CD8-positive, alpha-beta memory T cell (primary cell): ENCODE measurements around the gene CHCHD2. TPM values are rescaled to one million over a fixed set of nuclear protein-coding genes. Genes with fewer than 3 reads are reported as not detected.

ENCODE experiments used
- CTCF ChIA-PET: fragments of 350-600 bp; sonication (Branson Sonifier 250); formaldehyde crosslinking; loops from one replicate; lab custom pipeline; 2021; ENCODE audit warnings: antibody characterized with exemption; lab: Charles Lee
- POLR2A ChIA-PET: fragments of 350-600 bp; sonication (Branson Sonifier 250); formaldehyde crosslinking; loops from one replicate; lab custom pipeline; 2021; ENCODE audit warnings: antibody characterized with exemption; lab: Charles Lee
- DNase-seq, 5 donors: peaks; one replicate each; pipeline versions ENCODE4 v3.0.0 to v3.0.0-alpha.2; 2020 to 2022; ENCODE audit warnings: mixed read lengths in 1 of 5
- H3K27ac ChIP-seq: one replicate; pipeline ENCODE4 v1.7.0; 2013; ENCODE audit warnings: low read depth, mild to moderate bottlenecking, low read length, moderate library complexity
- H3K27me3 ChIP-seq: 2 replicates; pipeline ENCODE4 v1.7.0; 2013; ENCODE audit warnings: low read length, mild to moderate bottlenecking; ENCODE audit not compliant: insufficient read depth, poor library complexity, severe bottlenecking
- H3K36me3 ChIP-seq: 2 replicates; pipeline ENCODE4 v1.7.0; 2013; ENCODE audit warnings: mild to moderate bottlenecking, low read length, moderate library complexity; ENCODE audit not compliant: insufficient read depth
- H3K4me1 ChIP-seq: 2 replicates; pipeline ENCODE4 v1.7.0; 2013; ENCODE audit warnings: mild to moderate bottlenecking, low read length, moderate library complexity; ENCODE audit not compliant: insufficient read depth
- H3K4me3 ChIP-seq: 2 replicates; pipeline ENCODE4 v1.7.0; 2013; ENCODE audit warnings: mild to moderate bottlenecking, low read length
- H3K9me3 ChIP-seq: 2 replicates; pipeline ENCODE4 v1.7.0; 2013; ENCODE audit warnings: mild to moderate bottlenecking, low read length
- H3K27ac Mint-ChIP-seq, 8 donors: one replicate each; pipeline ENCODE4 v1.8.0; 2020 to 2021; ENCODE audit warnings: mixed read lengths in 8 of 8, mild to moderate bottlenecking in 6 of 8, inconsistent platforms in 3 of 8, moderate library complexity in 3 of 8
- H3K27me3 Mint-ChIP-seq, 2 donors: one replicate each; pipeline ENCODE4 v1.8.0; 2020 to 2021; ENCODE audit warnings: mixed read lengths in 2 of 2, mild to moderate bottlenecking in 1 of 2, moderate library complexity in 1 of 2
- H3K36me3 Mint-ChIP-seq, 3 donors: one replicate each; pipeline ENCODE4 v1.8.0; 2020 to 2021; ENCODE audit warnings: mixed read lengths in 3 of 3, inconsistent platforms in 1 of 3, mild to moderate bottlenecking in 1 of 3
- H3K4me1 Mint-ChIP-seq, 3 donors: one replicate each; pipeline ENCODE4 v1.8.0; 2020 to 2021; ENCODE audit warnings: mixed read lengths in 3 of 3, inconsistent platforms in 1 of 3, mild to moderate bottlenecking in 1 of 3
- H3K4me3 Mint-ChIP-seq, 7 donors: one replicate each; pipeline ENCODE4 v1.8.0; 2020 to 2021; ENCODE audit warnings: mixed read lengths in 7 of 7, mild to moderate bottlenecking in 6 of 7, moderate library complexity in 4 of 7, inconsistent platforms in 2 of 7
- H3K9me3 Mint-ChIP-seq, 5 donors: one replicate each; pipeline ENCODE4 v1.8.0; 2020 to 2022; ENCODE audit warnings: mixed read lengths in 5 of 5, mild to moderate bottlenecking in 3 of 5, moderate library complexity in 2 of 5, inconsistent platforms in 1 of 5
- polyA plus RNA-seq: library from polyadenylated mRNA; unstranded; fragments of 300-500 nt; fragmentation: Illumina TruSeq; gene quantifications from one replicate; pipeline ENCODE4 v1.2.3, GENCODE V29; 2021
- total RNA-seq, 2 experiments: library from RNA; stranded (reverse); gene quantifications; one replicate each; pipeline ENCODE4 v1.2.3, GENCODE V29; 2021

Gene CHCHD2
- total and polyA plus RNA-seq, 3 experiments from 2014 or later = 522 to 610 (median 599) TPM

GRCh38 chr7:56063500-56063881 lies 42.8 kb downstream of the CHCHD2 start:
- ChIA-PET CTCF (interaction anchor here (0.7 to 4.6 kb wide), 2 partner anchors 13 to 422 kb away, joined by 3 to 23 read pairs; partner anchors contain the start of genes CCT6A and PSPH), POLR2A (interaction anchor here (1.3 kb wide), 1 partner anchor 98 kb away, joined by 3 read pairs; no protein-coding TSS in a partner anchor)
- Histone ChIP-seq H3K4me3 (peak overlapping the region; percentile 77), H3K27me3 (no peaks in the 10 kb centered on the region), H3K9me3 (no peaks in the 10 kb centered on the region), H3K27ac (peak overlapping the region; percentile 85), H3K4me1 (peaks cover 15% of the 10 kb centered on the region), H3K36me3 (peaks cover 17% of the 10 kb centered on the region)
- Mint-ChIP-seq H3K9me3 (no peaks in the 10 kb centered on the region), H3K27me3 (no peaks in the 10 kb centered on the region), H3K27ac (peak overlapping the region; percentile 87 to 99 (median 95)), H3K36me3 (peaks cover 0 to 67% (median 5%) of the 10 kb centered on the region in 3 donors), H3K4me1 (peaks cover 23 to 37% (median 26%) of the 10 kb centered on the region in 3 donors), H3K4me3 (peak overlapping the region; percentile 89 to 98 (median 92))
- DNase-seq = no peak

DNA sequence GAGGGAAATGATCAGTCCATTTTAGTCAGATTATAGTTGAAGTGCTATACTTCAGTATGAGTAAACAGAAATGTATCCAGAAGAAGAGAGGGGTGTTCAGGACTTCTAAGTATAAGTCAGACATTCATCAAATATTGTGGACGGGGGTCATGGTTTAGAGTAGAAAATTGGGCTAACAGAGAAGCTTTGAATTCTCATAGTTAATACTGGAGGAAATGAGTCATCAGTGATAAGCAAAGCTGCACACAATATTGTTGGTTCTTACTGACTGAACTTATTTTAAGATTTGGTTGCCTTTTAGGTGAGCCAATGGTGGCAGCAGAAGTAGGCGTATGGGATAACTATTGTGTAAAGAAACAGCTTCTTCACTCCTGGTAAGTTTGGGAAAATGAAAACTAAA lies 43.9 kb downstream of the CHCHD2 start:
- H3K36me3 ChIP-seq = peaks cover 26% of the 10 kb centered on the region
- no peaks in the 10 kb centered on the region for H3K9me3 ChIP-seq
- H3K4me3 ChIP-seq = no peak overlapping the region
- DNase-seq = no peak
- ChIA-PET CTCF (interaction anchor here (0.7 to 4.6 kb wide), 3 partner anchors 11 to 12 kb away, joined by 3 to 23 read pairs (median 4); partner anchors contain the start of genes CCT6A and PSPH), POLR2A (no interaction called here)
- peaks cover 23 to 34% (median 26%) of the 10 kb centered on the region in 3 donors for H3K4me1 Mint-ChIP-seq
- peak overlapping the region in 4 of 7 donors; percentile 6 to 72 (median 48) for H3K4me3 Mint-ChIP-seq
- peaks cover 0 to 74% (median 10%) of the 10 kb centered on the region in 3 donors for H3K36me3 Mint-ChIP-seq
- peaks cover 15% of the 10 kb centered on the region for H3K4me1 ChIP-seq
- H3K9me3 Mint-ChIP-seq = no peaks in the 10 kb centered on the region
- H3K27me3 Mint-ChIP-seq = no peaks in the 10 kb centered on the region
- peak overlapping the region; percentile 1 to 95 (median 48) for H3K27ac Mint-ChIP-seq
- no peaks in the 10 kb centered on the region for H3K27me3 ChIP-seq
- H3K27ac ChIP-seq = no peak overlapping the region

DNA sequence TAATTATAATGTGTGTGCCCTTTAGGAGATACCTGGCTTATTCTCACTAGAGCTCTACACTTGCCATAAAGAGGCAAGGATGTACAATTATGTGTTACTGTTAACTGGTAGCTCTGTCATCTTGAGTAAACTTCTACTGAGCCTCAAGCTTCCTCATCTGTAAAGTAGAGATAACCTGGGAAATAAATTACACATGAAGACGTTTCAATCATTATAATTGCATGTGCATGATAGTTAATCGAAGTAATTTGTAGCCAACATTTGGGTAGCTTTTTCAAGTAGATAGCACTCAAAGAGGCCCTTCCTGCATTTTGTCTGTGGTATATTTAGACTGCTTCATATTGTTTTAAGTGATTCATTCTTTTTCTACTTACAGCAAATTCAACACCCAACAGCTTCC lies 52.3 kb downstream of the CHCHD2 start:
- peaks cover 27 to 54% (median 45%) of the 10 kb centered on the region in 3 donors for H3K4me1 Mint-ChIP-seq
- H3K9me3 Mint-ChIP-seq = no peaks in the 10 kb centered on the region
- H3K27ac ChIP-seq = no peak overlapping the region
- H3K27ac Mint-ChIP-seq = peak overlapping the region in 4 of 8 donors; percentile 10 to 92 (median 44)
- H3K27me3 Mint-ChIP-seq = no peaks in the 10 kb centered on the region
- no peak overlapping the region for H3K4me3 ChIP-seq
- no peaks in the 10 kb centered on the region for H3K27me3 ChIP-seq
- H3K36me3 Mint-ChIP-seq = peaks cover 0 to 69% (median 8%) of the 10 kb centered on the region in 3 donors
- peaks cover 36% of the 10 kb centered on the region for H3K4me1 ChIP-seq
- H3K4me3 Mint-ChIP-seq = peak overlapping the region in 4 of 7 donors; percentile 11 to 74 (median 18)
- POLR2A ChIA-PET = interaction anchor here (1.0 kb wide), 1 partner anchor 11 kb away, joined by 10 read pairs; no protein-coding TSS in a partner anchor
- peaks cover 47% of the 10 kb centered on the region for H3K36me3 ChIP-seq
- DNase-seq = no peak
- no peaks in the 10 kb centered on the region for H3K9me3 ChIP-seq
- CTCF ChIA-PET = interaction anchor here (1.6 to 1.9 kb wide), 2 partner anchors 11 to 20 kb away, joined by 8 to 9 read pairs; no protein-coding TSS in a partner anchor

DNA sequence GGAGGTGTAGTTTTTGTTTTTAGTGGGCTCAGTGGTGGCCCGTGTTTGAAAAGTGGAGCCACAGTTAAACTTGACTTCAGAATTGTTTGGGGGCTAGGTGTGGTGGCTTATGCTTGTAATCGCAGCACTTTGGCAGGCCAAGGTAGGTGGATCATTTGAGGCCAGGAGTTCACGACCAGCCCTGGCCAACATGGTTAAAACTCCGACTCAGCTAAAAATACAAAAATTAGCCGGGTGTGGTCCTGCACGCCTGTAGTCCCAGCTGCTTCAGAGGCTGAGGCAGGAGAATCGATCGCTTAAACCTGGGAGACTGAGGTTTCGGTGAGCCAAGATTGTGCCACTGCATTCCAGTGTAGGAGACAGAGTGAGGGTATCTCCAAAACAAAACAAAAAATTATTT lies 52.9 kb downstream of the CHCHD2 start:
- no peaks in the 10 kb centered on the region for H3K27me3 Mint-ChIP-seq
- H3K9me3 Mint-ChIP-seq = no peaks in the 10 kb centered on the region
- peaks cover 28 to 54% (median 45%) of the 10 kb centered on the region in 3 donors for H3K4me1 Mint-ChIP-seq
- no peak for DNase-seq
- Histone ChIP-seq H3K4me3 (no peak overlapping the region), H3K27ac (no peak overlapping the region), H3K36me3 (peaks cover 45% of the 10 kb centered on the region), H3K4me1 (peaks cover 36% of the 10 kb centered on the region), H3K9me3 (no peaks in the 10 kb centered on the region), H3K27me3 (no peaks in the 10 kb centered on the region)
- peak overlapping the region in 6 of 7 donors; percentile 15 to 96 (median 76) for H3K4me3 Mint-ChIP-seq
- ChIA-PET CTCF (interaction anchor here (1.6 to 1.9 kb wide), 2 partner anchors 12 to 21 kb away, joined by 8 to 9 read pairs; no protein-coding TSS in a partner anchor), POLR2A (interaction anchor here (1.0 kb wide), 1 partner anchor 11 kb away, joined by 10 read pairs; no protein-coding TSS in a partner anchor)
- peaks cover 0 to 64% (median 5%) of the 10 kb centered on the region in 3 donors for H3K36me3 Mint-ChIP-seq
- peak overlapping the region in 5 of 8 donors; percentile 36 to 92 (median 72) for H3K27ac Mint-ChIP-seq

Other genes starting within 250 kb of the CHCHD2 start
- not detected for gene SEPTIN14, start 243.7 kb downstream of the CHCHD2 start, total RNA-seq
- gene SEPTIN14, start 243.7 kb downstream of the CHCHD2 start, polyA plus RNA-seq = not detected
- gene ZNF713, start 219.0 kb downstream of the CHCHD2 start, total RNA-seq = 1 to 10 TPM; 1.4 TPM
- 0.69 TPM for gene ZNF713, start 219.0 kb downstream of the CHCHD2 start, polyA plus RNA-seq
- 10 to 100 TPM; 34.3 to 35.5 TPM for gene MRPS17, start 154.6 kb downstream of the CHCHD2 start, total RNA-seq
- 19.0 TPM for gene MRPS17, start 154.6 kb downstream of the CHCHD2 start, polyA plus RNA-seq
- 10 to 100 TPM; 42.2 to 46.5 TPM for gene NIPSNAP2, start 141.9 kb downstream of the CHCHD2 start, total RNA-seq
- gene NIPSNAP2, start 141.9 kb downstream of the CHCHD2 start, polyA plus RNA-seq = 36.4 TPM
- 10 to 100 TPM; 26.7 TPM for gene PSPH, start 55.0 kb downstream of the CHCHD2 start, total RNA-seq
- 3.9 TPM for gene PSPH, start 55.0 kb downstream of the CHCHD2 start, polyA plus RNA-seq
- gene CCT6A, start 54.7 kb downstream of the CHCHD2 start, total RNA-seq = 100 to 1,000 TPM; 348 to 361 TPM
- 93.3 TPM for gene CCT6A, start 54.7 kb downstream of the CHCHD2 start, polyA plus RNA-seq
- 100 to 1,000 TPM; 140 TPM for gene SUMF2, start 42.2 kb downstream of the CHCHD2 start, total RNA-seq
- 151 TPM for gene SUMF2, start 42.2 kb downstream of the CHCHD2 start, polyA plus RNA-seq
- 1 to 10 TPM; 1.2 TPM for gene PHKG1, start 13.5 kb downstream of the CHCHD2 start, total RNA-seq
- gene PHKG1, start 13.5 kb downstream of the CHCHD2 start, polyA plus RNA-seq = 0.95 TPM
- gene NUPR2, start 9.9 kb upstream of the CHCHD2 start, total RNA-seq = not detected
- gene NUPR2, start 9.9 kb upstream of the CHCHD2 start, polyA plus RNA-seq = not detected